HepG2 (cell line): Measurements from ENCODE around the gene ZNF207. TPM values are rescaled to one million over a fixed set of nuclear protein-coding genes. Genes with fewer than 3 reads are reported as not detected.
A peak's percentile ranks its signal among the peaks of the same experiment; 100 is the strongest.

Experiments used
- ARNT2 ChIP-seq: sonication (generic); formaldehyde crosslinking; IDR thresholded peaks from 2 replicates; pipeline ENCODE4 v1.8.0; 2022; ENCODE audit warnings: mild to moderate bottlenecking, low read depth, missing genetic modification reagents, moderate library complexity
- DR1 ChIP-seq: sonication (generic); formaldehyde crosslinking; IDR thresholded peaks from 2 replicates; pipeline ENCODE4 v1.8.0; 2021; ENCODE audit warnings: mild to moderate bottlenecking, missing genetic modification reagents, inconsistent platforms
- HOXA5 ChIP-seq: sonication (generic); formaldehyde crosslinking; IDR thresholded peaks from 2 replicates; pipeline ENCODE4 v1.4.0; 2020; ENCODE audit warnings: missing genetic modification reagents
- HOXA7 ChIP-seq: sonication (generic); formaldehyde crosslinking; IDR thresholded peaks from 2 replicates; pipeline ENCODE4 v1.8.1; 2022; ENCODE audit warnings: mild to moderate bottlenecking, missing genetic modification reagents, moderate library complexity
- JUNB ChIP-seq: sonication (generic); formaldehyde crosslinking; IDR thresholded peaks from 2 replicates; pipeline ENCODE4 v1.8.0; 2022; ENCODE audit warnings: missing genetic modification reagents, mild to moderate bottlenecking, borderline replicate concordance
- KDM3A ChIP-seq: IDR thresholded peaks from 2 replicates; pipeline ENCODE4 v1.6.1; 2018; ENCODE audit warnings: low read depth, missing compliant biosample characterization
- ZBTB7B ChIP-seq: sonication (generic); formaldehyde crosslinking; IDR thresholded peaks from 2 replicates; pipeline ENCODE4 v1.4.0; 2020; ENCODE audit warnings: missing genetic modification reagents
- ZNF256 ChIP-seq: sonication (generic); formaldehyde crosslinking; conservative IDR thresholded peaks from 2 replicates; pipeline ENCODE4 v1.4.0; 2020; ENCODE audit warnings: missing genetic modification reagents
- ZNF337 ChIP-seq: sonication (generic); formaldehyde crosslinking; IDR thresholded peaks from 2 replicates; pipeline ENCODE4 v1.5.1; 2020; ENCODE audit warnings: missing genetic modification reagents, low read depth, mild to moderate bottlenecking, borderline replicate concordance
- ZNF432 ChIP-seq: sonication (generic); formaldehyde crosslinking; IDR thresholded peaks from 2 replicates; pipeline ENCODE4 v1.5.0; 2020; ENCODE audit warnings: missing genetic modification reagents, mild to moderate bottlenecking, borderline replicate concordance
- ZNF552 ChIP-seq: sonication (generic); formaldehyde crosslinking; IDR thresholded peaks from 2 replicates; pipeline ENCODE4 v1.9.0; 2022; ENCODE audit warnings: missing genetic modification reagents, mild to moderate bottlenecking, borderline replicate concordance
- ZNF737 ChIP-seq: sonication (generic); formaldehyde crosslinking; IDR thresholded peaks from 2 replicates; pipeline ENCODE4 v1.5.0; 2020; ENCODE audit warnings: missing genetic modification reagents, mild to moderate bottlenecking, borderline replicate concordance
- polyA plus RNA-seq, 8 experiments: library from polyadenylated mRNA; depleted of rRNA in 3 of 8; stranded (reverse) in 7 of 8; unstranded in 1 of 8; fragments of >200 nt; fragmentation: Illumina TruSeq in 4 of 8; extraction: Trizol in 4 of 8; gene quantifications; 2 replicates each; pipeline versions ENCODE4 v1.2.1 to v1.2.3, GENCODE V29; 2011 to 2016; ENCODE audit warnings: low read depth in 4 of 8, missing spikeins in 1 of 8, mixed read lengths in 1 of 8; ENCODE audit not compliant: insufficient read depth in 1 of 8
- total RNA-seq, 5 experiments: library from RNA; depleted of rRNA; stranded (reverse); fragments of >200 nt; fragmentation: Illumina TruSeq; extraction: Trizol; gene quantifications; 2 replicates each; pipeline ENCODE4 v1.2.3, GENCODE V29; 2016; ENCODE audit warnings: low read depth in 1 of 5
- TF ChIP-seq, protein P1 (sequence below): sonication (generic); formaldehyde crosslinking; IDR thresholded peaks from 2 replicates; pipeline ENCODE4 v1.5.0; 2020; ENCODE audit warnings: missing genetic modification reagents
- TF ChIP-seq, protein P2 (sequence below): sonication (generic); formaldehyde crosslinking; IDR thresholded peaks from 2 replicates; pipeline ENCODE4 v1.5.1; 2020; ENCODE audit warnings: mild to moderate bottlenecking, moderate library complexity, missing genetic modification reagents
- TF ChIP-seq, protein P3 (sequence below): sonication (generic); formaldehyde crosslinking; IDR thresholded peaks from 2 replicates; pipeline ENCODE4 v1.5.0; 2020; ENCODE audit warnings: missing genetic modification reagents, mild to moderate bottlenecking, borderline replicate concordance
- TF ChIP-seq, protein P4 (sequence below): IDR thresholded peaks from 2 replicates; pipeline ENCODE4 v1.6.1; 2016; ENCODE audit warnings: missing biosample characterization, missing genetic modification reagents, low read depth
- TF ChIP-seq, protein P5 (sequence below): sonication (generic); formaldehyde crosslinking; IDR thresholded peaks from 2 replicates; pipeline ENCODE4 v1.4.0; 2020; ENCODE audit warnings: missing genetic modification reagents
- TF ChIP-seq, protein P6 (sequence below): IDR thresholded peaks from 2 replicates; pipeline ENCODE4 v1.6.1; 2016; ENCODE audit warnings: control low read depth

ZNF207 gene
- total and polyA plus RNA-seq, 2 of the 13 experiments (the other 11 are each of a cell fraction or from before 2014, with no cell fraction given) = 150 to 164 TPM

DNA sequence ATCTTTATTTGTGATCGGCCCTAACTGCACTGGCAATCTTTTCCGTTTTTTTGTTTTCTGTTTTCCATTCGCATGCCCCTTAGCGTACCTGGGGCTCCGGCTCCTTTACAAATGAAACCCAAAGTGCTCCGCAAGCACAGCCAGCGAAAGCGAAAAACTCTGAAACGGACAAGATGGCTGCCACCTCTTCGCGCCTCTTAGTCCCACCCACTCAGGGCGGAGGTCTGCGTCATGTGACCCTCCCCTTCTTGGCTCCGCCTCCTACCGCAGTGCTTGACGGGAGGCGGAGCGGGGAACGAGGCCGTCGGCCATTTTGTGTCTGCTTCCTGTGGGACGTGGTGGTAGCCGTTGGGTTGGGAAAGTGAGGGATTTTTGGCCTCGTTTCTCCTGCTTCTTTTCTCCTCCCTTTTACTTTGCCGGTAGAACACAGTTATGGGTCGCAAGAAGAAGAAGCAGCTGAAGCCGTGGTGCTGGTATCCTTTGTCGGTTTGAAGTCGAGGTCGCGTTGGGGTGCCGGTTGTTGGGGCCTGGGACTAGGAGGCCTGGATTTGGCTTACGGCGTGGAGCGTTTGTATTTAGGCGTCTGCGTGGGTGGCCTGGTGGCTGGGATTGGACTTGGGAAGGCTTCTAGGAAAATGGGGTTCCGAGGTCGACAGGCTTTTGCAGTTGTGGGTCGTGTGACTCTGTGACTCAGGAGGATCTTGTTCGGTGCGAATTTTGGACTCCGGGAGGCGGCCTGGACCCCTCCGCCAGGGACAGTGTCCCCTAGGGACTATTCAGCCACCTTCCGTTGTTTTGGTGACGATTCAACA lies at the start of gene ZNF207 (continued):
- TF ChIP-seq, protein P1, sequence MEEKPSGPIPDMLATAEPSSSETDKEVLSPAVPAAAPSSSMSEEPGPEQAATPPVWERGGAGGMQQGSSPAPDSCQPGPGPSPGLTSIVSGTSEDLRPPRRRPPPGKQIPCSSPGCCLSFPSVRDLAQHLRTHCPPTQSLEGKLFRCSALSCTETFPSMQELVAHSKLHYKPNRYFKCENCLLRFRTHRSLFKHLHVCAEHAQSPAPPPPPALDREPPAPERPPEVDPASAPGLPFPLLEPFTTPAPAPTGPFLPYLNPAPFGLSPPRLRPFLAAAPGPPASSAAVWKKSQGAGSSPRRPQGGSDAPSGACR (CRISPR knock-in tag) = no peak
- TF ChIP-seq, protein P2, sequence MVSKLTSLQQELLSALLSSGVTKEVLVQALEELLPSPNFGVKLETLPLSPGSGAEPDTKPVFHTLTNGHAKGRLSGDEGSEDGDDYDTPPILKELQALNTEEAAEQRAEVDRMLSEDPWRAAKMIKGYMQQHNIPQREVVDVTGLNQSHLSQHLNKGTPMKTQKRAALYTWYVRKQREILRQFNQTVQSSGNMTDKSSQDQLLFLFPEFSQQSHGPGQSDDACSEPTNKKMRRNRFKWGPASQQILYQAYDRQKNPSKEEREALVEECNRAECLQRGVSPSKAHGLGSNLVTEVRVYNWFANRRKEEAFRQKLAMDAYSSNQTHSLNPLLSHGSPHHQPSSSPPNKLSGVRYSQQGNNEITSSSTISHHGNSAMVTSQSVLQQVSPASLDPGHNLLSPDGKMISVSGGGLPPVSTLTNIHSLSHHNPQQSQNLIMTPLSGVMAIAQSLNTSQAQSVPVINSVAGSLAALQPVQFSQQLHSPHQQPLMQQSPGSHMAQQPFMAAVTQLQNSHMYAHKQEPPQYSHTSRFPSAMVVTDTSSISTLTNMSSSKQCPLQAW = peak; percentile 63
- TF ChIP-seq ZNF337 (CRISPR knock-in tag) (no peak), ARNT2 (no peak; the same call in 1 of the 2 replicates), HOXA7 (no peak), JUNB (CRISPR knock-in tag) (no peak), ZBTB7B (CRISPR knock-in tag) (peak; percentile 19; the same call in 1 of the 2 replicates), KDM3A (CRISPR knock-in tag) (0 out of 2 replicates have a peak, but pooled peaks have one; percentile 61), HOXA5 (CRISPR knock-in tag) (peak; percentile 70), ZNF256 (CRISPR knock-in tag) (no peak), ZNF552 (no peak), DR1 (CRISPR knock-in tag) (peak; percentile 78; the same call in 1 of the 2 replicates), ZNF737 (CRISPR knock-in tag) (no peak), ZNF432 (no peak)
- TF ChIP-seq, protein P3, sequence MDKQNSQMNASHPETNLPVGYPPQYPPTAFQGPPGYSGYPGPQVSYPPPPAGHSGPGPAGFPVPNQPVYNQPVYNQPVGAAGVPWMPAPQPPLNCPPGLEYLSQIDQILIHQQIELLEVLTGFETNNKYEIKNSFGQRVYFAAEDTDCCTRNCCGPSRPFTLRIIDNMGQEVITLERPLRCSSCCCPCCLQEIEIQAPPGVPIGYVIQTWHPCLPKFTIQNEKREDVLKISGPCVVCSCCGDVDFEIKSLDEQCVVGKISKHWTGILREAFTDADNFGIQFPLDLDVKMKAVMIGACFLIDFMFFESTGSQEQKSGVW (CRISPR knock-in tag) = 0 out of 2 replicates have a peak, but pooled peaks have one; percentile 31
- TF ChIP-seq, protein P4, sequence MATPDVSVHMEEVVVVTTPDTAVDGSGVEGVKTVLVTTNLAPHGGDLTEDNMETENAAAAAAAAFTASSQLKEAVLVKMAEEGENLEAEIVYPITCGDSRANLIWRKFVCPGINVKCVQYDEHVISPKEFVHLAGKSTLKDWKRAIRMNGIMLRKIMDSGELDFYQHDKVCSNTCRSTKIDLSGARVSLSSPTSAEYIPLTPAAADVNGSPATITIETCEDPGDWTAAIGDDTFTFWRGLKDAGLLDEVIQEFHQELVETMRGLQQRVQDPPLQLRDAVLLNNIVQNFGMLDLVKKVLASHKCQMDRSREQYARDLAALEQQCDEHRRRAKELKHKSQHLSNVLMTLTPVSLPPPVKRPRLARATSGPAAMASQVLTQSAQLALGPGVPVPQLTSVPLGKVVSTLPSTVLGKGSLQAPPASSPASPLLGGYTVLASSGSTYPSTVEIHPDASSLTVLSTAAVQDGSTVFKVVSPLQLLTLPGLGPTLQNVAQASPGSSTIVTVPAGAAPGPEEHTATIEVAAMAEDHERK (CRISPR knock-in tag) = no peak
- TF ChIP-seq, protein P5, sequence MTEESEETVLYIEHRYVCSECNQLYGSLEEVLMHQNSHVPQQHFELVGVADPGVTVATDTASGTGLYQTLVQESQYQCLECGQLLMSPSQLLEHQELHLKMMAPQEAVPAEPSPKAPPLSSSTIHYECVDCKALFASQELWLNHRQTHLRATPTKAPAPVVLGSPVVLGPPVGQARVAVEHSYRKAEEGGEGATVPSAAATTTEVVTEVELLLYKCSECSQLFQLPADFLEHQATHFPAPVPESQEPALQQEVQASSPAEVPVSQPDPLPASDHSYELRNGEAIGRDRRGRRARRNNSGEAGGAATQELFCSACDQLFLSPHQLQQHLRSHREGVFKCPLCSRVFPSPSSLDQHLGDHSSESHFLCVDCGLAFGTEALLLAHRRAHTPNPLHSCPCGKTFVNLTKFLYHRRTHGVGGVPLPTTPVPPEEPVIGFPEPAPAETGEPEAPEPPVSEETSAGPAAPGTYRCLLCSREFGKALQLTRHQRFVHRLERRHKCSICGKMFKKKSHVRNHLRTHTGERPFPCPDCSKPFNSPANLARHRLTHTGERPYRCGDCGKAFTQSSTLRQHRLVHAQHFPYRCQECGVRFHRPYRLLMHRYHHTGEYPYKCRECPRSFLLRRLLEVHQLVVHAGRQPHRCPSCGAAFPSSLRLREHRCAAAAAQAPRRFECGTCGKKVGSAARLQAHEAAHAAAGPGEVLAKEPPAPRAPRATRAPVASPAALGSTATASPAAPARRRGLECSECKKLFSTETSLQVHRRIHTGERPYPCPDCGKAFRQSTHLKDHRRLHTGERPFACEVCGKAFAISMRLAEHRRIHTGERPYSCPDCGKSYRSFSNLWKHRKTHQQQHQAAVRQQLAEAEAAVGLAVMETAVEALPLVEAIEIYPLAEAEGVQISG (CRISPR knock-in tag) = peak; percentile 85
- TF ChIP-seq, protein P6, sequence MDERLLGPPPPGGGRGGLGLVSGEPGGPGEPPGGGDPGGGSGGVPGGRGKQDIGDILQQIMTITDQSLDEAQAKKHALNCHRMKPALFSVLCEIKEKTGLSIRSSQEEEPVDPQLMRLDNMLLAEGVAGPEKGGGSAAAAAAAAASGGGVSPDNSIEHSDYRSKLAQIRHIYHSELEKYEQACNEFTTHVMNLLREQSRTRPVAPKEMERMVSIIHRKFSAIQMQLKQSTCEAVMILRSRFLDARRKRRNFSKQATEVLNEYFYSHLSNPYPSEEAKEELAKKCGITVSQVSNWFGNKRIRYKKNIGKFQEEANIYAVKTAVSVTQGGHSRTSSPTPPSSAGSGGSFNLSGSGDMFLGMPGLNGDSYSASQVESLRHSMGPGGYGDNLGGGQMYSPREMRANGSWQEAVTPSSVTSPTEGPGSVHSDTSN (CRISPR knock-in tag) = no peak
